ENCODE measurements around the gene TOLLIP.

GRCh38 chr11:1276866-1277615 lies 32.4 kb downstream of the TOLLIP start:
- TF ChIP-seq STAT6 (CRISPR knock-in tag; conservative IDR thresholded peaks at IDR 0.05; ENCODE audit: low read depth) (no peak), CTCF (IDR thresholded peaks at IDR 0.05) (no peak), TEAD1 (CRISPR knock-in tag; IDR thresholded peaks at IDR 0.05) (no peak), ZNF138 (CRISPR knock-in tag; conservative IDR thresholded peaks at IDR 0.05) (no peak), ATF2 (CRISPR knock-in tag; IDR thresholded peaks at IDR 0.05; ENCODE audit: borderline replicate concordance, low read depth) (no peak)

Measured in WTC11 (cell line).